Gastrocnemius medialis (tissue), 4 donors: ENCODE data around the gene TNNT1.
A peak's percentile ranks its signal among the peaks of the same experiment; 100 is the strongest.

Experiments used
- POLR2A ChIP-seq, 2 donors: fragments of 450-650 bp; IDR thresholded peaks; one replicate each; pipeline ENCODE4 v1.6.1; 2017; ENCODE audit warnings: antibody characterized with exemption in 2 of 2, mild to moderate bottlenecking in 2 of 2, moderate library complexity in 2 of 2
- TF ChIP-seq, protein P1 (sequence below), 5 experiments: fragments of 450-650 bp in 3 of 5; fragments of 200-600 bp in 2 of 5; sonication (generic) in 2 of 5; IDR thresholded peaks in 4 of 5; conservative IDR thresholded peaks in 1 of 5; 1 replicate in 4 of 5; 2 replicates in 1 of 5; pipeline ENCODE4 v1.5.1; 2016 to 2019; ENCODE audit warnings: antibody characterized with exemption in 5 of 5, mild to moderate bottlenecking in 3 of 5, moderate library complexity in 3 of 5

DNA sequence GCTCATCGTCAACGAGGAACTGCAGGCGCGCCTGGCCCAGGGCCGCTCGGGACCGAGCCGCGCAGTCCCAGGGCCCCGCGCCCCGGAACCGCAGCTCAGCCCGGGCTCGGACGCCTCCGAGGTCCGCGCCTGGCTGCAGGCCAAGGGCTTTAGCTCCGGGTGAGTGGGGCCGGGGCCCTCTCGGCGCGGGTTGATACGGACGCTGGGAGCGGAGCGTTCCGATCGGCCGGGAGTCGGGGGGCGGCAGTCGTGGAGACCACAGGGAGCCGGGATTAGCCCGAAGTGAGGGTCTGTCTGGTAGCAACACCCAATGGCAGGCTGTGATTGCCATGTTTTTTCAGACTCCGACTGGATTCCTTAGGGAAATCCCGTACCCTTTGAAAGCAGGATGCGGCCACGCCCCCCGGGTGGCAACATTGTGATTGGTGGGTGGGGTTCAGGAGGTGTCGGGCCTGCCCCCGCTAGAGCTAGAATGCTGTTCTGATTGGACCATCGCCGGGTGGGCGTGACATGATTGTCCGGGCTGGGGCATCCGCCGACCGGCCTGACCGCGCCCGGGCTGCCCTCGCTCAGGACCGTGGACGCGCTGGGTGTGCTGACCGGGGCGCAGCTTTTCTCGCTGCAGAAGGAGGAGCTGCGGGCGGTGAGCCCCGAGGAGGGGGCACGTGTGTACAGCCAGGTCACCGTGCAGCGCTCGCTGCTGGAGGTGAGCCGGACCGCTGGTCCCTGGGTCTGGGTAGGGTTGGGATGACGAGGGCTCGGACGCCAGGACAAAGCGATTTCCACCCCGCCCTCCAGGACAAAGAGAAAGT, 62.1 kb downstream of the TNNT1 start:
- TF ChIP-seq, protein P1, sequence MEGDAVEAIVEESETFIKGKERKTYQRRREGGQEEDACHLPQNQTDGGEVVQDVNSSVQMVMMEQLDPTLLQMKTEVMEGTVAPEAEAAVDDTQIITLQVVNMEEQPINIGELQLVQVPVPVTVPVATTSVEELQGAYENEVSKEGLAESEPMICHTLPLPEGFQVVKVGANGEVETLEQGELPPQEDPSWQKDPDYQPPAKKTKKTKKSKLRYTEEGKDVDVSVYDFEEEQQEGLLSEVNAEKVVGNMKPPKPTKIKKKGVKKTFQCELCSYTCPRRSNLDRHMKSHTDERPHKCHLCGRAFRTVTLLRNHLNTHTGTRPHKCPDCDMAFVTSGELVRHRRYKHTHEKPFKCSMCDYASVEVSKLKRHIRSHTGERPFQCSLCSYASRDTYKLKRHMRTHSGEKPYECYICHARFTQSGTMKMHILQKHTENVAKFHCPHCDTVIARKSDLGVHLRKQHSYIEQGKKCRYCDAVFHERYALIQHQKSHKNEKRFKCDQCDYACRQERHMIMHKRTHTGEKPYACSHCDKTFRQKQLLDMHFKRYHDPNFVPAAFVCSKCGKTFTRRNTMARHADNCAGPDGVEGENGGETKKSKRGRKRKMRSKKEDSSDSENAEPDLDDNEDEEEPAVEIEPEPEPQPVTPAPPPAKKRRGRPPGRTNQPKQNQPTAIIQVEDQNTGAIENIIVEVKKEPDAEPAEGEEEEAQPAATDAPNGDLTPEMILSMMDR (IDR thresholded peaks at IDR 0.05 in 4 of 5, conservative IDR thresholded peaks at IDR 0.05 in 1 of 5), result no peak
- TF ChIP-seq POLR2A (IDR thresholded peaks at IDR 0.05), result peak in 1 of 2 donors; percentile 7
